Colonic mucosa (tissue), 4 donors: ENCODE data around the gene ADAMTS17. TPM values are rescaled to one million over a fixed set of nuclear protein-coding genes. Genes with fewer than 3 reads are reported as not detected.
A peak's percentile ranks its signal among the peaks of the same experiment; 100 is the strongest.

ENCODE experiments used
- DNase-seq: peaks from one replicate; pipeline ENCODE4 v3.0.0-alpha.2; 2020
- H3K27ac ChIP-seq: fragments of 200-600 bp; one replicate; pipeline ENCODE4 v1.8.0; 2021
- H3K27me3 ChIP-seq: fragments of 200-600 bp; one replicate; pipeline ENCODE4 v1.8.0; 2021
- H3K36me3 ChIP-seq: fragments of 200-600 bp; one replicate; pipeline ENCODE4 v1.8.0; 2021
- H3K4me1 ChIP-seq: fragments of 200-600 bp; one replicate; pipeline ENCODE4 v1.8.0; 2021; ENCODE audit warnings: mild to moderate bottlenecking
- H3K4me3 ChIP-seq: fragments of 200-600 bp; one replicate; pipeline ENCODE4 v1.8.0; 2021
- H3K9ac ChIP-seq, 2 donors: one replicate each; pipeline ENCODE4 v1.7.0; 2013; ENCODE audit warnings: control low read depth in 2 of 2, low read depth in 2 of 2, low read length in 2 of 2
- H3K9me3 ChIP-seq: fragments of 200-600 bp; one replicate; pipeline ENCODE4 v1.8.0; 2021
- CTCF ChIP-seq: fragments of 200-600 bp; IDR thresholded peaks from one replicate; pipeline ENCODE4 v1.8.0; 2022; ENCODE audit warnings: antibody characterized with exemption, mild to moderate bottlenecking
- intact Hi-C: fragments of 100-400 bp; cut with DNase I; formaldehyde crosslinking; loops from one replicate; pipeline ENCODE4 v1.14.1; 2022
- total RNA-seq, 2 donors: library from RNA; stranded (reverse); fragmentation: NEBNext Ultra II Directional in 1 of 2; extraction: Animal tissue kit (Norgen Biotek cat#: 25700) in 1 of 2; gene quantifications; one replicate each; pipeline ENCODE4 v1.2.1, GENCODE V29; 2021
- donor health status: healthy.
- donor health status: DM: no; HTN: no; CAD: no.
- donor health status: DM: no; HTN: no; CAD: no.

ADAMTS17 gene
- total RNA-seq, 2 donors from 2014 or later, result 4.2 to 8.3 TPM

- no peak for DNase-seq
- intact Hi-C loops, result no loop called here
- H3K36me3 ChIP-seq, result no peaks in the 10 kb centered on the region
- H3K27me3 ChIP-seq, result no peaks in the 10 kb centered on the region
- H3K9ac ChIP-seq, result no peak overlapping the region
- TF ChIP-seq CTCF, result no peak
- H3K4me3 ChIP-seq, result no peak overlapping the region
- no peak overlapping the region for H3K27ac ChIP-seq
- no peaks in the 10 kb centered on the region for H3K4me1 ChIP-seq
- no peaks in the 10 kb centered on the region for H3K9me3 ChIP-seq
These were observed 375.0 kb downstream of the ADAMTS17 start for GRCh38 chr15:99966815-99967214.

DNA sequence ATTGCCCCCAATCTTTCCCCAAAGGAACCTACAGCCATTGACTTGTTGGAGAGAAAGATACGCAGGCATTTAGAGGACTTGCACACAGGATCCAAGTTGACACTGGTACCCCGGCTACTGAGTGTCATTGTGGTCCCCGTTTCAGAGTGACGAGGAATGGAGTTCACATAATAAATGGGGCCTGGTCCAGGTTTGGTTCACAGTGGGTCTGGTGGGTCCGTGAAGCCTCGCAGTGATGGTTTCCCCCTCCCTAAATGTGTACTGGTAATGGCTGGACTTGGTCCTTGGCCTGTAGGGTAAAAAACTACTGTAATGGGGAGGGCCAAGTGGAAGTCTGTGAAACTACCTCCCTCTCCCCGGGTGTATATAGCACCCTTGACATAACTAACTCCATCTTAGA, 376.4 kb downstream of the ADAMTS17 start:
- Histone ChIP-seq H3K27me3 (no peaks in the 10 kb centered on the region), H3K4me3 (no peak overlapping the region), H3K4me1 (no peaks in the 10 kb centered on the region), H3K27ac (no peak overlapping the region), H3K36me3 (no peaks in the 10 kb centered on the region), H3K9me3 (no peaks in the 10 kb centered on the region), H3K9ac (no peak overlapping the region)
- TF ChIP-seq CTCF, result no peak
- no peak for DNase-seq
- intact Hi-C loops, result no loop called here

DNA sequence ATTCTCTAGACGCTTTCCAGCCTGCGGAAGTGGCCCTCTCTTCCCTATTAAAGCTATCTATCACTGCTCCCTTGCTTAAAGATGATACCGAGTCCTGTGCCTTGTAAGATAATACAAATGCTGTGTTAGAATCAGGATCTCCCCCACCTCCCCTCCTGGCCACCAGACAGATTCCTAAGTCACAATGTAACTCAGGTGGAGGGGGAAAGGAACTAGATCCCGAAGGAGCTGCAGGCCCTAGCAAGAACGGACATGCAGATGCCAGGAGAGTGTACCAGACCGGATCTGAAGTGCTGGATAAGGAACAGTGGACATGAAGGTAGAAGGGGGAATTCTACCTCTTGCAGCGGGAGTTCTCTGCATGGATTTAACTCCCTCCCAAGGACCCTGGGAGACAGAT, 377.8 kb downstream of the ADAMTS17 start:
- Histone ChIP-seq H3K9me3 (no peaks in the 10 kb centered on the region), H3K4me1 (no peaks in the 10 kb centered on the region), H3K9ac (no peak overlapping the region), H3K27me3 (no peaks in the 10 kb centered on the region), H3K27ac (no peak overlapping the region), H3K36me3 (no peaks in the 10 kb centered on the region), H3K4me3 (no peak overlapping the region)
- DNase-seq, result no peak
- intact Hi-C loops, result no loop called here
- TF ChIP-seq CTCF, result no peak

- intact Hi-C loops, result no loop called here
- no peak for TF ChIP-seq CTCF
- H3K27ac ChIP-seq, result no peak overlapping the region
- no peaks in the 10 kb centered on the region for H3K36me3 ChIP-seq
- no peak for DNase-seq
- H3K9ac ChIP-seq, result no peak overlapping the region
- no peaks in the 10 kb centered on the region for H3K9me3 ChIP-seq
- H3K4me1 ChIP-seq, result no peaks in the 10 kb centered on the region
- no peak overlapping the region for H3K4me3 ChIP-seq
- no peaks in the 10 kb centered on the region for H3K27me3 ChIP-seq
These were observed 378.5 kb downstream of the ADAMTS17 start for GRCh38 chr15:99963096-99963825.

GRCh38 chr15:99962006-99962561, 379.7 kb downstream of the ADAMTS17 start:
- Histone ChIP-seq H3K4me1 (no peaks in the 10 kb centered on the region), H3K36me3 (no peaks in the 10 kb centered on the region), H3K9ac (no peak overlapping the region), H3K27ac (no peak overlapping the region), H3K9me3 (no peaks in the 10 kb centered on the region), H3K27me3 (no peaks in the 10 kb centered on the region), H3K4me3 (no peak overlapping the region)
- intact Hi-C loops, result no loop called here
- no peak for TF ChIP-seq CTCF
- peak; percentile 13 for DNase-seq
